ENCODE data around the gene TECTA.

TECTA gene

DNA sequence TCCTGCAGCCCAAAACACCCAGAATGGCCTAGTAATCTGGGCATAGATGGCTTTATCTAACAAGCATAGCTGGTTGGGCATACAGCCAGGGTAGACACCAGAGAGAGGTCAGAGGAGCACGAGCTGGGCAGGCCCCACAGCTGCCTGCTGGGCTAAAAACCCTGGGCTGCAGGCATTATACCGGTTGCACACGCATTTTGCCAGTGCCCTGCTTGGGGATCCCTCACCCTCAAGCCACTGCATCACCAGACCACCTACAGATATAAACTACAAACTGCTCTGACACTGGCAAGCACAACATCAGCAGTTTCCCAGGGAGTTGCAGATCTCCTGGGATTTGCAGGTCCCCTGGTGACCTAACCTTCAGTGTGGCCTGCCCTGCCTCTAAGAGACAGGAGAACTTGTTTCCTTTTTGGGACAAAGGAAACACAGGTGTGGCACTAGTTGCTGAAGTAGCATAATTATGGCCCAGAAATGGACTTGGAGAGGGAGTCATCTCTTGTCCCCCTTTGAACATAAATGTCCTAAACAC is 112.4 kb downstream of the TECTA start:
- no peak overlapping the region for H3K27ac ChIP-seq
- CTCF ChIA-PET = no interaction called here
- POLR2A ChIA-PET (ENCODE audit: low non-redundant PET) = no interaction called here
- no peak for DNase-seq (ENCODE audit: low spot score)
- TF ChIP-seq CTCF (conservative IDR thresholded peaks at IDR 0.05; ENCODE audit: low read depth) = no peak

DNA sequence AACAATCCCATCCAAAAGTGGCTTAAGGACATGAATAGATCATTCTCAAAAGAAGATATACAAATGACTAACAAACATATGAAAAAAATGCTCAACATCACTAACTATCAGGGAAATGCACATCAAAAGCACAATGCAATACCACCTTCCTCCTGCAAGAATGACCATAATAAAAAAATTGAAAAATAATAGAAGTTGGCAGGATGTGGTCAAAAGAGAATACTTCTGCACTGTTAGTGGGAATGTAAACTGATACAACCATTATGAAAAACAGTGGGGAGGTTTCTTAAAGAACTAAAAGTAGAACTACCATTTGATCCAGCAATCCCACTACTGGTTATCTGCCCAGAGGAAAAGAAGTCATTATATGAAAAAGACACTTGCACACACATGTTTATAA is 113.8 kb downstream of the TECTA start:
- DNase-seq (ENCODE audit: low spot score) = no peak
- CTCF ChIA-PET = no interaction called here
- POLR2A ChIA-PET (ENCODE audit: low non-redundant PET) = no interaction called here

GRCh38 chr11:121221496-121222200 is 120.6 kb downstream of the TECTA start:
- POLR2A ChIA-PET (ENCODE audit: low non-redundant PET) = no interaction called here
- no peak overlapping the region for H3K27ac ChIP-seq
- TF ChIP-seq CTCF (conservative IDR thresholded peaks at IDR 0.05; ENCODE audit: low read depth) = no peak
- CTCF ChIA-PET = interaction anchor here (0.6 kb wide), 1 partner anchor 16 kb away, joined by 3 read pairs; no protein-coding TSS in a partner anchor
- DNase-seq (ENCODE audit: low spot score) = no peak

More for the DNA sequence above, 113.8 kb downstream of the TECTA start:
- TF ChIP-seq CTCF (conservative IDR thresholded peaks at IDR 0.05; ENCODE audit: low read depth) = no peak
- H3K27ac ChIP-seq = no peak overlapping the region

- ChIA-PET CTCF (interaction anchor here (0.6 kb wide), 1 partner anchor 848 kb away, joined by 3 read pairs; no protein-coding TSS in a partner anchor), POLR2A (ENCODE audit: low non-redundant PET) (no interaction called here)
These were observed 122.1 kb downstream of the TECTA start for GRCh38 chr11:121223161-121223560.

DNA sequence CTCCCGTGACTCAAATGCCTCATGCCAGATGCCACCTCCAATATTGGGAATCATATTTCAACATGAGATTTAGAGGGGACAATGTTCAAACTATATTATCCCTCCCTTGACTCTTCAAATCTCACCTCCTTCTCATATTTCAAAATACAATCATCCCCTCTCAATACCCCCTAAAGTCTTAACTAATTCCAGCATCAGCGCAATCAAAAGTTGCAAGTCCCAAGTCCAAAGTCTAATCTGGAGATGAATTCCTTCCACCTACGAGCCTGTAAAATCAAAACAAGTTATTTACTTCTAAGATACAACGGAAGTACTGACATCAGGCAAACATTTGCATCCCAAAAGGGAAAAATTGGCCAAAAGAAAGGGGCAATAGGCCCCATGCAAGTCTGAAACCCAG is 124.3 kb downstream of the TECTA start:
- no peak for TF ChIP-seq CTCF (conservative IDR thresholded peaks at IDR 0.05; ENCODE audit: low read depth)
- H3K27ac ChIP-seq = no peak overlapping the region
- ChIA-PET POLR2A (ENCODE audit: low non-redundant PET) (no interaction called here), CTCF (no interaction called here)
- DNase-seq (ENCODE audit: low spot score) = no peak

More at GRCh38 chr11:121223161-121223560, 122.1 kb downstream of the TECTA start:
- no peak overlapping the region for H3K27ac ChIP-seq
- TF ChIP-seq CTCF (conservative IDR thresholded peaks at IDR 0.05; ENCODE audit: low read depth) = no peak
- DNase-seq (ENCODE audit: low spot score) = no peak

- DNase-seq (ENCODE audit: low spot score) = no peak
- no peak overlapping the region for H3K27ac ChIP-seq
- ChIA-PET POLR2A (ENCODE audit: low non-redundant PET) (no interaction called here), CTCF (no interaction called here)
- TF ChIP-seq CTCF (conservative IDR thresholded peaks at IDR 0.05; ENCODE audit: low read depth) = no peak
These were observed 125.6 kb downstream of the TECTA start for GRCh38 chr11:121226415-121227263.

Data from RWPE1 (cell line).